ENCODE data around the gene GIMAP6.
"Not testable (repeated sequence)": the region's sequence is repeated elsewhere in the genome, so short reads cannot be mapped to it uniquely, and the experiment has no call there.

GIMAP6 gene

DNA sequence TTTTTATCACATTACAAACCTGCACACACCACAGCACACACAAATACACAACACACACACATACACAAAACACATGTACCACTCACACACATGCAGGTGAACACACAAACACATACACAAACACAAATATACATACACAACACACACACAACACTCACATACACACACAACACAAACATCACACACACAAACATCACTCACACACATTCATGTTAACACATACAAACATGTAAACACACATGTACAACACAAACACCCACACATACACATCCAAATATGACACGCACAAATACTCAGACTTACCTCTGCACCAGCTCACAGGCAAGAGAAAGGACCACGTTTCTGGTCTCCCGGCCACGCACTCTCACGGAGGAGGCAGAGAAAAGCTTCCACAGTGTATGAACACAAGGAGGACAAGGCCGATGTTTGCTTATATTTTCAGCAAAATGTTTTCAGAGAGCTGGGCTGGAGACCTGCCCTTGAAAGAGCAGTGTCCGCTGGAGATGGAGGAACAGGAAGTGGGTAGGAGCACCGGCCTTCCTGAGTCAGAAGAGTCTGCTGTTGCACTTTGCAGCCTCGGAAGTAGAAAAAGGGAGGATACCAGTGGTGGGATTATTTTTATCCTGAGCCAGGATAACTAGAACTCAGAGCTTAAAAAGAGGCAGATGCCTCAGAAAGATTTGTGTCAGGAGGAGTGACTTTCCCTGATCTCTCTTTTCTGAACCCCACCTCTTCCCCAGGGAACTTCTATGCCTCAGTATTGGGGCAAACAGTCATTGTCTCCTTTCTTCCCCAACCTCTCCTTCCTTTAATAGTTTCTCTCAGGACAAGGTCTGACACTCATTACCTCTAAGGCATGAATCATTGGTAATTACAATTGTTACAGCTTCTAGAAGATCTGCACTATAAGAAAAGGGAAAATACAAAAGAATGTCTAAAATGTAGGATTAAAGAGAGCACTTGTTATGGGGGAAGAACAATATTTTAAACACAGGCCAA is at the start of gene GIMAP6:
TSS of gene GIMAP6 (minus strand) at position 520 of the 999 bp plus-strand sequence. CDS start 2,243 bp downstream, outside the sequence.
- ATAC-seq, result peak; percentile 57
- TF ChIP-seq PPARA (CRISPR knock-in tag; IDR thresholded peaks at IDR 0.05; ENCODE audit: borderline replicate concordance) (no peak), ISL1 (CRISPR knock-in tag; IDR thresholded peaks at IDR 0.05) (no peak), RARB (CRISPR knock-in tag; IDR thresholded peaks at IDR 0.05) (no peak), ZFP3 (CRISPR knock-in tag; IDR thresholded peaks at IDR 0.05) (no peak), ZNF70 (CRISPR knock-in tag; IDR thresholded peaks at IDR 0.05) (no peak), ZNF8 (CRISPR knock-in tag; IDR thresholded peaks at IDR 0.05) (no peak), ARNTL (CRISPR knock-in tag; IDR thresholded peaks at IDR 0.05; ENCODE audit: borderline replicate concordance, low read depth) (no peak), GLIS3 (CRISPR knock-in tag; IDR thresholded peaks at IDR 0.05) (no peak), ZNF565 (CRISPR knock-in tag; conservative IDR thresholded peaks at IDR 0.05; ENCODE audit: low read depth) (no peak), ESRRG (CRISPR knock-in tag; IDR thresholded peaks at IDR 0.05) (no peak), ZFP30 (CRISPR knock-in tag; IDR thresholded peaks at IDR 0.05) (no peak), BACH2 (CRISPR knock-in tag; IDR thresholded peaks at IDR 0.05; ENCODE audit: borderline replicate concordance) (no peak), SNAI2 (CRISPR knock-in tag; IDR thresholded peaks at IDR 0.05) (no peak)
- TF ChIP-seq, protein P1, sequence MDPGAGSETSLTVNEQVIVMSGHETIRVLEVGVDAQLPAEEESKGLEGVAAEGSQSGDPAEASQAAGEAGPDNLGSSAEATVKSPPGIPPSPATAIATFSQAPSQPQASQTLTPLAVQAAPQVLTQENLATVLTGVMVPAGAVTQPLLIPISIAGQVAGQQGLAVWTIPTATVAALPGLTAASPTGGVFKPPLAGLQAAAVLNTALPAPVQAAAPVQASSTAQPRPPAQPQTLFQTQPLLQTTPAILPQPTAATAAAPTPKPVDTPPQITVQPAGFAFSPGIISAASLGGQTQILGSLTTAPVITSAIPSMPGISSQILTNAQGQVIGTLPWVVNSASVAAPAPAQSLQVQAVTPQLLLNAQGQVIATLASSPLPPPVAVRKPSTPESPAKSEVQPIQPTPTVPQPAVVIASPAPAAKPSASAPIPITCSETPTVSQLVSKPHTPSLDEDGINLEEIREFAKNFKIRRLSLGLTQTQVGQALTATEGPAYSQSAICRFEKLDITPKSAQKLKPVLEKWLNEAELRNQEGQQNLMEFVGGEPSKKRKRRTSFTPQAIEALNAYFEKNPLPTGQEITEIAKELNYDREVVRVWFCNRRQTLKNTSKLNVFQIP (CRISPR knock-in tag; IDR thresholded peaks at IDR 0.05; ENCODE audit: borderline replicate concordance, low read depth), result no peak
- TF ChIP-seq, protein P2, sequence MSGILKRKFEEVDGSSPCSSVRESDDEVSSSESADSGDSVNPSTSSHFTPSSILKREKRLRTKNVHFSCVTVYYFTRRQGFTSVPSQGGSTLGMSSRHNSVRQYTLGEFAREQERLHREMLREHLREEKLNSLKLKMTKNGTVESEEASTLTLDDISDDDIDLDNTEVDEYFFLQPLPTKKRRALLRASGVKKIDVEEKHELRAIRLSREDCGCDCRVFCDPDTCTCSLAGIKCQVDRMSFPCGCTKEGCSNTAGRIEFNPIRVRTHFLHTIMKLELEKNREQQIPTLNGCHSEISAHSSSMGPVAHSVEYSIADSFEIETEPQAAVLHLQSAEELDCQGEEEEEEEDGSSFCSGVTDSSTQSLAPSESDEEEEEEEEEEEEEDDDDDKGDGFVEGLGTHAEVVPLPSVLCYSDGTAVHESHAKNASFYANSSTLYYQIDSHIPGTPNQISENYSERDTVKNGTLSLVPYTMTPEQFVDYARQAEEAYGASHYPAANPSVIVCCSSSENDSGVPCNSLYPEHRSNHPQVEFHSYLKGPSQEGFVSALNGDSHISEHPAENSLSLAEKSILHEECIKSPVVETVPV (CRISPR knock-in tag; IDR thresholded peaks at IDR 0.05), result no peak
- TF ChIP-seq, protein P3, sequence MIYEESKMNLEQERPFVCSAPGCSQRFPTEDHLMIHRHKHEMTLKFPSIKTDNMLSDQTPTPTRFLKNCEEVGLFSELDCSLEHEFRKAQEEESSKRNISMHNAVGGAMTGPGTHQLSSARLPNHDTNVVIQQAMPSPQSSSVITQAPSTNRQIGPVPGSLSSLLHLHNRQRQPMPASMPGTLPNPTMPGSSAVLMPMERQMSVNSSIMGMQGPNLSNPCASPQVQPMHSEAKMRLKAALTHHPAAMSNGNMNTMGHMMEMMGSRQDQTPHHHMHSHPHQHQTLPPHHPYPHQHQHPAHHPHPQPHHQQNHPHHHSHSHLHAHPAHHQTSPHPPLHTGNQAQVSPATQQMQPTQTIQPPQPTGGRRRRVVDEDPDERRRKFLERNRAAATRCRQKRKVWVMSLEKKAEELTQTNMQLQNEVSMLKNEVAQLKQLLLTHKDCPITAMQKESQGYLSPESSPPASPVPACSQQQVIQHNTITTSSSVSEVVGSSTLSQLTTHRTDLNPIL (CRISPR knock-in tag; IDR thresholded peaks at IDR 0.05; ENCODE audit: low read depth), result no peak

DNA sequence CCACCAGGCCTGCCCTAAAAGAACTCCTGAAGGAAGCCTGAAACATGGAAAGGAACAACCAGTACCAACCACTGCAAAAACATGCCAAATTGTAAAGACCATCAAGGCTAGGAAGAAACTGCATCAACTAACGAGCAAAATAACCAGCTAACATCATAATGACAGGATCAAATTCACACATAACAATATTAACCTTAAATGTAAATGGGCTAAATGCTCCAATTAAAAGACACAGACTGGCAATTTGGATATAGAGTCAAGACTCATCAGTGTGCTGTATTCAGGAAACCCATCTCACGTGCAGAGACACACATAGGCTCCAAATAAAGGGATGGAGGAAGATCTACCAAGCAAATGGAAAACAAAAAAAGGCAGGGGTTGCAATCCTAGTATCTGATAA is 48.2 kb upstream of the GIMAP6 start:
- ATAC-seq, result not testable (repeated sequence)

DNA sequence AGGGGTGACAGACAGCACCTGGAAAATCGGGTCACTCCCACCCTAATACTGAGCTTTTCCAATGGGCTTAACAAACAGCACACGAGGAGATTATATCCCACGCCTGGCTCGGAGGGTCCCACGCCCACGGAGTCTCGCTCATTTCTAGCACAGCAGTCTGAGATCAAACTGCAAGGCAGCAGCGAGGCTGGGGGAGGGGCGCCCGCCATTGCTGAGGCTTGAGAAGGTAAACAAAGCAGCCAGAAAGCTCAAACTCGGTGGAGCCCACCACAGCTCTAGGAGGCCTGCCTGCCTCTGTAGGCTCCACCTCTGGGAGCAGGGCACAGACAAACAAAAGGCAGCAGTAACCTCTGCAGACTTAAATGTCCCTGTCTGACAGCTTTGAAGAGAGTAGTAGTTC is 46.4 kb upstream of the GIMAP6 start:
- ATAC-seq, result not testable (repeated sequence)

DNA sequence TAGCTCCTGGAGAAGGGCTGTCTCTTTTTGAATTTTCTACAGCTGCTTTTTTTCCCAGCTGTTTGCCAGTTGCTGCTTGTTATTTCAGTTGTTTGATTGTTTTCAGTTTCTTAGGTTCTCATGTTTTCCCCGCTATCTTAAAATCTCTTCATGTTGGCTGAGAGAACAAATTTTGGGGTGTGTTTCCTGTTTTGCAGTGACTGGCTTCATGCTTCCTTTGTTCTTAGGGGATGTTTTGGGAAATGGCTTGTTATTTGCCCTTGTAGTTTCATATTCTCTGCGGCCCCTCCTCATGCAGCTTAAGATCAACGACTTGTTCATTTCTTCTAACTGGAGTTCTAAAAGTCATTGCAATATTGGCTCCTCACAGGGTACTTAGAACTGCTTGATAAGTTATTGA is 44.7 kb upstream of the GIMAP6 start:
- not testable (repeated sequence) for ATAC-seq

DNA sequence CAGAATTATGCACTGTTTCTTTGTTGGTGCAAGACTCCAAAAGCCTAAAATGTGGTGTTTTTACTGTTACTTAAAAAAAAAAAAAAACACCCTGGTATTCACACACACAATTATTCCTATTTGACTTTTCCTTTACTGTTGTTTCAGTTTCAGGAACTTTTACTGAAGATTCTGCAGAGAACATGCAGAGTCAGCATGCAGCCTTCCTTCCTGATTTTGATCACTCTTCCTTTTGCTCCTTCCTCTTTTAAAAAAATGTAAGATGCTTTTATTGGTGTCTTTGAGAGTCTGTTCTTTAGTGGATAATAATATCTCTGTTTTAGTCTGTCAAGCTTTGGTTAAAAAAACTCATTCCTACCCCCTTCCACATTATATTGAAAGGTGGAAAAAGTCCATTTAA is 44.1 kb upstream of the GIMAP6 start:
- ATAC-seq, result not testable (repeated sequence)

DNA sequence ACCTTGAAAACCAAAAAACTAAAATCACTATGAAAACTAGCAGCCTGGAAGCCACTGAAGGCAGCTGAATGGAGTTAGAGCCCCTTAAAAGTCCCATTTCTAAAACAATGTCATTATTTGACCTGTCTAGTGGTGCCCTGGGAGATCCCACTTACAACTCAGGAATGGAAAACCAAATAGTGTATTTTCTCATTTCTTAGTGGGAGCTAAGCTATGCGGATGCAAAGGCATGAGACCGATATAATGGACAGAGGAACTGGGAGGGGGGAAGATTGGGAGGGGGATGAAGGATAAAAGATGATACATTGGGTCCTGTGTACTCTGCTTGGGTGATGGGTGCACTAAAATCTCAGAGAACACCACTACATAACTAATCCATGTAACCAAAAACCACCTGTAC is 43.5 kb upstream of the GIMAP6 start:
- no peak for ATAC-seq
- TF ChIP-seq, protein P4, sequence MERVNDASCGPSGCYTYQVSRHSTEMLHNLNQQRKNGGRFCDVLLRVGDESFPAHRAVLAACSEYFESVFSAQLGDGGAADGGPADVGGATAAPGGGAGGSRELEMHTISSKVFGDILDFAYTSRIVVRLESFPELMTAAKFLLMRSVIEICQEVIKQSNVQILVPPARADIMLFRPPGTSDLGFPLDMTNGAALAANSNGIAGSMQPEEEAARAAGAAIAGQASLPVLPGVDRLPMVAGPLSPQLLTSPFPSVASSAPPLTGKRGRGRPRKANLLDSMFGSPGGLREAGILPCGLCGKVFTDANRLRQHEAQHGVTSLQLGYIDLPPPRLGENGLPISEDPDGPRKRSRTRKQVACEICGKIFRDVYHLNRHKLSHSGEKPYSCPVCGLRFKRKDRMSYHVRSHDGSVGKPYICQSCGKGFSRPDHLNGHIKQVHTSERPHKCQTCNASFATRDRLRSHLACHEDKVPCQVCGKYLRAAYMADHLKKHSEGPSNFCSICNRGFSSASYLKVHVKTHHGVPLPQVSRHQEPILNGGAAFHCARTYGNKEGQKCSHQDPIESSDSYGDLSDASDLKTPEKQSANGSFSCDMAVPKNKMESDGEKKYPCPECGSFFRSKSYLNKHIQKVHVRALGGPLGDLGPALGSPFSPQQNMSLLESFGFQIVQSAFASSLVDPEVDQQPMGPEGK (CRISPR knock-in tag; IDR thresholded peaks at IDR 0.05; ENCODE audit: borderline replicate concordance), result no peak
- no peak for TF ChIP-seq OSR1 (CRISPR knock-in tag; IDR thresholded peaks at IDR 0.05)
- no peak for TF ChIP-seq ESRRG (CRISPR knock-in tag; IDR thresholded peaks at IDR 0.05)
- no peak for TF ChIP-seq ZFP3 (CRISPR knock-in tag; IDR thresholded peaks at IDR 0.05)
- TF ChIP-seq PPARA (CRISPR knock-in tag; IDR thresholded peaks at IDR 0.05; ENCODE audit: borderline replicate concordance), result no peak
- TF ChIP-seq GLIS3 (CRISPR knock-in tag; IDR thresholded peaks at IDR 0.05), result no peak
- no peak for TF ChIP-seq ZNF565 (CRISPR knock-in tag; conservative IDR thresholded peaks at IDR 0.05; ENCODE audit: low read depth)
- TF ChIP-seq, protein P5, sequence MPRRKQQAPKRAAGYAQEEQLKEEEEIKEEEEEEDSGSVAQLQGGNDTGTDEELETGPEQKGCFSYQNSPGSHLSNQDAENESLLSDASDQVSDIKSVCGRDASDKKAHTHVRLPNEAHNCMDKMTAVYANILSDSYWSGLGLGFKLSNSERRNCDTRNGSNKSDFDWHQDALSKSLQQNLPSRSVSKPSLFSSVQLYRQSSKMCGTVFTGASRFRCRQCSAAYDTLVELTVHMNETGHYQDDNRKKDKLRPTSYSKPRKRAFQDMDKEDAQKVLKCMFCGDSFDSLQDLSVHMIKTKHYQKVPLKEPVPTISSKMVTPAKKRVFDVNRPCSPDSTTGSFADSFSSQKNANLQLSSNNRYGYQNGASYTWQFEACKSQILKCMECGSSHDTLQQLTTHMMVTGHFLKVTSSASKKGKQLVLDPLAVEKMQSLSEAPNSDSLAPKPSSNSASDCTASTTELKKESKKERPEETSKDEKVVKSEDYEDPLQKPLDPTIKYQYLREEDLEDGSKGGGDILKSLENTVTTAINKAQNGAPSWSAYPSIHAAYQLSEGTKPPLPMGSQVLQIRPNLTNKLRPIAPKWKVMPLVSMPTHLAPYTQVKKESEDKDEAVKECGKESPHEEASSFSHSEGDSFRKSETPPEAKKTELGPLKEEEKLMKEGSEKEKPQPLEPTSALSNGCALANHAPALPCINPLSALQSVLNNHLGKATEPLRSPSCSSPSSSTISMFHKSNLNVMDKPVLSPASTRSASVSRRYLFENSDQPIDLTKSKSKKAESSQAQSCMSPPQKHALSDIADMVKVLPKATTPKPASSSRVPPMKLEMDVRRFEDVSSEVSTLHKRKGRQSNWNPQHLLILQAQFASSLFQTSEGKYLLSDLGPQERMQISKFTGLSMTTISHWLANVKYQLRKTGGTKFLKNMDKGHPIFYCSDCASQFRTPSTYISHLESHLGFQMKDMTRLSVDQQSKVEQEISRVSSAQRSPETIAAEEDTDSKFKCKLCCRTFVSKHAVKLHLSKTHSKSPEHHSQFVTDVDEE (CRISPR knock-in tag; IDR thresholded peaks at IDR 0.05), result no peak
- TF ChIP-seq TOX (CRISPR knock-in tag; IDR thresholded peaks at IDR 0.05; ENCODE audit: borderline replicate concordance), result no peak
- no peak for TF ChIP-seq SNAI2 (CRISPR knock-in tag; IDR thresholded peaks at IDR 0.05)
- TF ChIP-seq ISL1 (CRISPR knock-in tag; IDR thresholded peaks at IDR 0.05), result no peak
- no peak for TF ChIP-seq BACH2 (CRISPR knock-in tag; IDR thresholded peaks at IDR 0.05; ENCODE audit: borderline replicate concordance)
- TF ChIP-seq TCF4 (CRISPR knock-in tag; IDR thresholded peaks at IDR 0.05; ENCODE audit: borderline replicate concordance), result no peak
- TF ChIP-seq, protein P1 (CRISPR knock-in tag; IDR thresholded peaks at IDR 0.05; ENCODE audit: borderline replicate concordance, low read depth), result no peak
